CD4-positive, CD25-positive, alpha-beta regulatory T cell (primary cell): ENCODE data around the gene DDX42. TPM values are rescaled to one million over a fixed set of nuclear protein-coding genes. Genes with fewer than 3 reads are reported as not detected.
A peak's percentile ranks its signal among the peaks of the same experiment; 100 is the strongest.

Source experiments
- ATAC-seq, 2 donors: fragments of 150-1000 bp; cut with Tn5 transposase; one replicate each; pipeline ENCODE4 v1.10.0; 2021; ENCODE audit warnings: low read depth in 2 of 2, moderate number of reproducible peaks in 2 of 2, moderate library complexity in 1 of 2
- DNase-seq, 3 donors: peaks; one replicate each; pipeline versions ENCODE4 v3.0.0 to v3.0.0-alpha.2; 2012 to 2022; ENCODE audit warnings: mixed read lengths in 1 of 3
- H3K27ac ChIP-seq: one replicate; pipeline ENCODE4 v1.7.0; 2013; ENCODE audit warnings: mild to moderate bottlenecking, low read length; ENCODE audit not compliant: insufficient read depth, poor library complexity, severe bottlenecking
- H3K27me3 ChIP-seq: one replicate; pipeline ENCODE4 v1.7.0; 2013; ENCODE audit warnings: low read length; ENCODE audit not compliant: control insufficient read depth, insufficient read depth
- H3K36me3 ChIP-seq: one replicate; pipeline ENCODE4 v1.7.0; 2013; ENCODE audit warnings: mild to moderate bottlenecking, low read length, moderate library complexity; ENCODE audit not compliant: control insufficient read depth, insufficient read depth
- H3K4me1 ChIP-seq: 2 replicates; pipeline ENCODE4 v1.7.0; 2013; ENCODE audit warnings: mild to moderate bottlenecking, low read length; ENCODE audit not compliant: insufficient read depth, control insufficient read depth, poor library complexity, severe bottlenecking
- H3K4me3 ChIP-seq: one replicate; pipeline ENCODE4 v1.7.0; 2013; ENCODE audit warnings: low read depth, mild to moderate bottlenecking, low read length, moderate library complexity
- H3K9me3 ChIP-seq, 2 experiments: 1 replicate in 1 of 2; 2 replicates in 1 of 2; pipeline ENCODE4 v1.7.0; 2013; ENCODE audit warnings: low read length in 2 of 2, mild to moderate bottlenecking in 1 of 2, moderate library complexity in 1 of 2; ENCODE audit not compliant: control insufficient read depth in 2 of 2
- H3K27ac Mint-ChIP-seq, 3 donors: one replicate each; pipeline ENCODE4 v1.8.0; 2020 to 2022; ENCODE audit warnings: mild to moderate bottlenecking in 3 of 3, mixed read lengths in 3 of 3, moderate library complexity in 2 of 3
- H3K27me3 Mint-ChIP-seq: one replicate; pipeline ENCODE4 v1.8.0; 2022; ENCODE audit warnings: mild to moderate bottlenecking, mixed read lengths
- H3K36me3 Mint-ChIP-seq: one replicate; pipeline ENCODE4 v1.8.0; 2020; ENCODE audit warnings: mixed read lengths
- H3K4me1 Mint-ChIP-seq, 4 donors: one replicate each; pipeline ENCODE4 v1.8.0; 2020 to 2022; ENCODE audit warnings: mixed read lengths in 4 of 4, mild to moderate bottlenecking in 1 of 4
- H3K4me3 Mint-ChIP-seq, 4 donors: one replicate each; pipeline ENCODE4 v1.8.0; 2020 to 2022; ENCODE audit warnings: mild to moderate bottlenecking in 4 of 4, mixed read lengths in 4 of 4, moderate library complexity in 3 of 4
- H3K9me3 Mint-ChIP-seq, 7 donors: one replicate each; pipeline ENCODE4 v1.8.0; 2020 to 2022; ENCODE audit warnings: mixed read lengths in 7 of 7, mild to moderate bottlenecking in 3 of 7, moderate library complexity in 2 of 7
- polyA plus RNA-seq, 4 donors: library from polyadenylated mRNA; unstranded; fragments of 300-500 nt; fragmentation: Illumina TruSeq; gene quantifications; one replicate each; pipeline ENCODE4 v1.2.3, GENCODE V29; 2021
- total RNA-seq: library from RNA; stranded (reverse); gene quantifications from one replicate; pipeline ENCODE4 v1.2.3, GENCODE V29; 2022

The DDX42 gene, protein sequence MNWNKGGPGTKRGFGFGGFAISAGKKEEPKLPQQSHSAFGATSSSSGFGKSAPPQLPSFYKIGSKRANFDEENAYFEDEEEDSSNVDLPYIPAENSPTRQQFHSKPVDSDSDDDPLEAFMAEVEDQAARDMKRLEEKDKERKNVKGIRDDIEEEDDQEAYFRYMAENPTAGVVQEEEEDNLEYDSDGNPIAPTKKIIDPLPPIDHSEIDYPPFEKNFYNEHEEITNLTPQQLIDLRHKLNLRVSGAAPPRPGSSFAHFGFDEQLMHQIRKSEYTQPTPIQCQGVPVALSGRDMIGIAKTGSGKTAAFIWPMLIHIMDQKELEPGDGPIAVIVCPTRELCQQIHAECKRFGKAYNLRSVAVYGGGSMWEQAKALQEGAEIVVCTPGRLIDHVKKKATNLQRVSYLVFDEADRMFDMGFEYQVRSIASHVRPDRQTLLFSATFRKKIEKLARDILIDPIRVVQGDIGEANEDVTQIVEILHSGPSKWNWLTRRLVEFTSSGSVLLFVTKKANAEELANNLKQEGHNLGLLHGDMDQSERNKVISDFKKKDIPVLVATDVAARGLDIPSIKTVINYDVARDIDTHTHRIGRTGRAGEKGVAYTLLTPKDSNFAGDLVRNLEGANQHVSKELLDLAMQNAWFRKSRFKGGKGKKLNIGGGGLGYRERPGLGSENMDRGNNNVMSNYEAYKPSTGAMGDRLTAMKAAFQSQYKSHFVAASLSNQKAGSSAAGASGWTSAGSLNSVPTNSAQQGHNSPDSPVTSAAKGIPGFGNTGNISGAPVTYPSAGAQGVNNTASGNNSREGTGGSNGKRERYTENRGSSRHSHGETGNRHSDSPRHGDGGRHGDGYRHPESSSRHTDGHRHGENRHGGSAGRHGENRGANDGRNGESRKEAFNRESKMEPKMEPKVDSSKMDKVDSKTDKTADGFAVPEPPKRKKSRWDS
- total RNA-seq (94.3 TPM), polyA plus RNA-seq (10 to 100 TPM in 2 of 4 donors, 1 to 10 TPM in 2; 8.2 to 14.7 (median 11.4) TPM)

DNA sequence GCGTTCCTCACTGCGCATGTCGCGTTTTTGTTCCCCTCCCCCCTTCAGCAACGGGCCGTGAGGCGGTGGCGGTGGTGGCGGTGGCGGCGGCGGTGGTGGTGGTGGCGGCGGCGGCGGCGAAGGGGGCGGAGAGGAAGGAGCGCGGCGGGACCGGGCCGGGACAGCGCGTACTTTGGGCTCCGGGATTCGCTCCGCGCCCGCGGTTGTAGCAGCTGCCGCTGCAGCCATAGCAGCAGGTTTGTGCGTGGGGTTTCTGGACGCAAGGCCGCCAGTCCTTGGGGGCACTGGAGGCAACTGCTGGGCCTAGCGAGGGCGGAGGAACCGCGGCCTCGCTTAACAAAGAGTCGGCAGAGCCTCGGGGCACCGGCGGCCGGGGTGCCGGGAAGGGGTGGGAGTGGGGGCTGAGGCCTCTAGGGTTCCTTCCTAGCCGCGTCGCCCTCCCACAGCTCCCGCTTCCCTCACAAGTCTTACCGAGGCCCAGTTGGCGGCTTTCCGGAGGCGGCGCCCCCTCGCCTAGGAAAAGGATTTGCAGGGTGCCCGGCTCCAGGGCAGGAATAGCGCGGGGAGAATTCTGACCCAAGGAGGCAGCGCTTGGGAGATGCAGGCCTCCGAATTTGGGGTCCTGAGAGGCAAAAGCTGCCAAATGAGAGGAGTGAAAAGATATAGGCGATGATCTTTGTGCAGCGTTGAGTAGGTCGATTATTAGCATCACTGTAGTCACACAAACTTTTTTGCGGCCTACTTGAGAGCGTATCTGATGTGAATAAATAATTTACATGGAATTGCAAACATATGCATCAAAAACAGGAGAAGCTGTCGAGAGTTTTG lies at the start of gene DDX42:
Gene DDX42, plus strand, starts transcription at position 30 of the 828 bp plus-strand sequence. CDS start 12,880 bp downstream, outside the sequence.
- Histone ChIP-seq H3K9me3 (no peaks in the 10 kb centered on the region), H3K36me3 (peaks cover 10% of the 10 kb centered on the region), H3K27ac (peak within 1 kb of the TSS; percentile 99), H3K27me3 (no peaks in the 10 kb centered on the region), H3K4me1 (peaks cover 73% of the 10 kb centered on the region), H3K4me3 (peak within 1 kb of the TSS; percentile 97)
- DNase-seq = peak in 1 of 3 donors; percentile 85
- Mint-ChIP-seq H3K9me3 (no peaks in the 10 kb centered on the region), H3K27ac (peak within 1 kb of the TSS; percentile 98 to 99 (median 99)), H3K4me3 (peak within 1 kb of the TSS; percentile 96 to 97 (median 97)), H3K4me1 (peaks cover 22 to 78% (median 46%) of the 10 kb centered on the region in 4 donors), H3K27me3 (no peaks in the 10 kb centered on the region), H3K36me3 (peaks cover 9% of the 10 kb centered on the region)
- no peak for ATAC-seq

DNA sequence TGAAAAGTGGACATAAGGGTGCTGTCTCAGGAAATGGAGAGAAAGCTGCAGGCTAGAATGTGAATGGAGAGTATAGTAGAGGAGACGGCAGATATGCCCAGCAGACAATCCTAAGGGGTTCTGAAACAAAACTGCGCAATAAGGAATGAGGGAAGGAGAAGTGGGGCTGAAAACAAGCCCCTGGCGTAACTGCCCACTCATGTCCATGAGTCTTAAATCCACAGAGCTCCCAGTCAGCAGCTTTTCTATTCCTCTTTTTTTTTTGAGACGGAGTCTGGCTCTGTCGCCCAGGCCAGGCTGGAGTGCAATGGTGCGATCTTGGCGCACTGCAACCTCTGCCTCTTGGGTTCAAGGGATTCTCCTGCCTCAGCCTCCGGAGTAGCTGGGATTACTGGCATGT lies 38.3 kb upstream of the DDX42 start:
- no peak for ATAC-seq
- no peak for DNase-seq
- no peaks in the 10 kb centered on the region for H3K36me3 ChIP-seq
- H3K27ac Mint-ChIP-seq = no peak overlapping the region
- no peaks in the 10 kb centered on the region for H3K27me3 ChIP-seq
- no peak overlapping the region for H3K4me3 ChIP-seq
- H3K9me3 ChIP-seq = no peaks in the 10 kb centered on the region
- no peak overlapping the region for H3K4me3 Mint-ChIP-seq
- no peak overlapping the region for H3K27ac ChIP-seq
- H3K9me3 Mint-ChIP-seq = no peaks in the 10 kb centered on the region
- peaks cover 12 to 16% (median 14%) of the 10 kb centered on the region in 4 donors for H3K4me1 Mint-ChIP-seq
- no peaks in the 10 kb centered on the region for H3K27me3 Mint-ChIP-seq
- H3K4me1 ChIP-seq = peaks cover 7% of the 10 kb centered on the region
- H3K36me3 Mint-ChIP-seq = no peaks in the 10 kb centered on the region

- H3K27me3 ChIP-seq = no peaks in the 10 kb centered on the region
- H3K36me3 Mint-ChIP-seq = peaks cover 2% of the 10 kb centered on the region
- peak overlapping the region; percentile 87 to 97 (median 95) for H3K27ac Mint-ChIP-seq
- ATAC-seq (no peak), DNase-seq (peak in 1 of 3 donors; percentile 33)
- H3K9me3 ChIP-seq = no peaks in the 10 kb centered on the region
- H3K27me3 Mint-ChIP-seq = no peaks in the 10 kb centered on the region
- peaks cover 13 to 29% (median 16%) of the 10 kb centered on the region in 4 donors for H3K4me1 Mint-ChIP-seq
- H3K4me3 Mint-ChIP-seq = peak overlapping the region; percentile 80 to 97 (median 90)
- H3K36me3 ChIP-seq = peaks cover 2% of the 10 kb centered on the region
- H3K4me1 ChIP-seq = peaks cover 24% of the 10 kb centered on the region
- peak overlapping the region; percentile 92 for H3K4me3 ChIP-seq
- H3K9me3 Mint-ChIP-seq = no peaks in the 10 kb centered on the region
- peak overlapping the region; percentile 86 for H3K27ac ChIP-seq
These were observed 33.4 kb upstream of the DDX42 start for GRCh38 chr17:63740464-63741142.

GRCh38 chr17:63741143-63741407 lies 32.9 kb upstream of the DDX42 start:
- ATAC-seq = no peak
- peak overlapping the region; percentile 87 to 97 (median 95) for H3K27ac Mint-ChIP-seq
- DNase-seq = no peak

GRCh38 chr17:63741408-63742173 lies 32.4 kb upstream of the DDX42 start, which contains the start of gene STRADA:
STRADA (minus strand) TSS chr17:63741799; CDS start chr17:63728369, 13,430 bp downstream.
- peak; percentile 88 to 94 for ATAC-seq
- peak within 1 kb of the TSS; percentile 87 to 97 (median 95) for H3K27ac Mint-ChIP-seq
- Histone ChIP-seq H3K9me3 (no peaks in the 10 kb centered on the region), H3K4me3 (peak within 1 kb of the TSS; percentile 92), H3K27ac (peak within 1 kb of the TSS; percentile 86), H3K36me3 (peaks cover 6% of the 10 kb centered on the region), H3K4me1 (peaks cover 24% of the 10 kb centered on the region), H3K27me3 (no peaks in the 10 kb centered on the region)
- no peaks in the 10 kb centered on the region for H3K9me3 Mint-ChIP-seq
- peak; percentile 98 to 99 (median 98) for DNase-seq
- peak within 1 kb of the TSS; percentile 80 to 97 (median 90) for H3K4me3 Mint-ChIP-seq
- no peaks in the 10 kb centered on the region for H3K27me3 Mint-ChIP-seq
- peaks cover 13 to 29% (median 16%) of the 10 kb centered on the region in 4 donors for H3K4me1 Mint-ChIP-seq
- H3K36me3 Mint-ChIP-seq = peaks cover 9% of the 10 kb centered on the region

More at GRCh38 chr17:63741143-63741407, 32.9 kb upstream of the DDX42 start:
- H3K4me3 Mint-ChIP-seq = peak overlapping the region; percentile 80 to 97 (median 90)
- Histone ChIP-seq H3K4me3 (peak overlapping the region; percentile 92), H3K27me3 (no peaks in the 10 kb centered on the region), H3K27ac (peak overlapping the region; percentile 86), H3K4me1 (peaks cover 24% of the 10 kb centered on the region), H3K9me3 (no peaks in the 10 kb centered on the region), H3K36me3 (peaks cover 5% of the 10 kb centered on the region)
- peaks cover 7% of the 10 kb centered on the region for H3K36me3 Mint-ChIP-seq
- no peaks in the 10 kb centered on the region for H3K27me3 Mint-ChIP-seq
- peaks cover 13 to 29% (median 16%) of the 10 kb centered on the region in 4 donors for H3K4me1 Mint-ChIP-seq
- no peaks in the 10 kb centered on the region for H3K9me3 Mint-ChIP-seq

GRCh38 chr17:63751806-63752205 lies 22.2 kb upstream of the DDX42 start:
- Histone ChIP-seq H3K27me3 (no peaks in the 10 kb centered on the region), H3K27ac (peak overlapping the region; percentile 60), H3K36me3 (peaks cover 51% of the 10 kb centered on the region), H3K4me3 (peak overlapping the region; percentile 27), H3K4me1 (peaks cover 10% of the 10 kb centered on the region), H3K9me3 (no peaks in the 10 kb centered on the region)
- ATAC-seq (peak; percentile 50 to 60), DNase-seq (peak in 2 of 3 donors; percentile 13 to 62)
- peaks cover 0 to 1% (median 0%) of the 10 kb centered on the region in 7 donors for H3K9me3 Mint-ChIP-seq
- H3K36me3 Mint-ChIP-seq = peaks cover 34% of the 10 kb centered on the region
- H3K4me1 Mint-ChIP-seq = peaks cover 6 to 17% (median 14%) of the 10 kb centered on the region in 4 donors
- peak overlapping the region; percentile 29 to 68 (median 46) for H3K4me3 Mint-ChIP-seq
- H3K27ac Mint-ChIP-seq = peak overlapping the region; percentile 60 to 88 (median 78)
- H3K27me3 Mint-ChIP-seq = no peaks in the 10 kb centered on the region
